ENCODE measurements around the gene TAS2R42.

The TAS2R42 gene

GRCh38 chr12:11170810-11171144 is 16.0 kb downstream of the TAS2R42 start:
- no peak for DNase-seq (ENCODE audit: low read depth in 2 of 2)
- H3K4me3 ChIP-seq (replicated peaks in 1 of 2; ENCODE audit: low read depth in 2 of 2, low read length in 2 of 2) = peak overlapping the region; percentile 75 to 83
- no peak for TF ChIP-seq CTCF (IDR thresholded peaks at IDR 0.05; ENCODE audit: low read depth, low read length)

DNA sequence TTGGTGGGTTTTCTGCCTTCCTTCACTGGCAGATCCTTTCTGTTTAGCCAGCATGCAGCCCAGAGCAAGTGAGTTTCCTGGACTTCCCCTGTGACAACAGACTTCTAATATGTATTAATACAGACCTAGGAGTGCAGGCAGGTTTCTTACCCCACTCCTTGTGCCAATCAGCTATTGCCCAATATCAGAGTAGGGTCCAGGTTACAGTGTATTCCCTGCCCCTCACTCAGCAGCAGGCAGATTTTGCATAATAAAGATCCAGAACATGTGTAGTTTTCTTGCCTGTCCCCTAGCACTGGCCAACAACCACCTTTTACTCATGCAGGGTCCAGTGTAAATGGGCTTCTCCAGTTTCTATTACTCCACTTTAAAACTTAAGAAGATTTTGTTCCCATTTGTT is 20.4 kb downstream of the TAS2R42 start:
- TF ChIP-seq CTCF (IDR thresholded peaks at IDR 0.05; ENCODE audit: low read depth, low read length) = no peak
- no peak for DNase-seq (ENCODE audit: low read depth in 2 of 2)
- H3K4me3 ChIP-seq (replicated peaks in 1 of 2; ENCODE audit: low read depth in 2 of 2, low read length in 2 of 2) = no peak overlapping the region

- H3K4me3 ChIP-seq (replicated peaks in 1 of 2; ENCODE audit: low read depth in 2 of 2, low read length in 2 of 2) = no peak overlapping the region
- DNase-seq (ENCODE audit: low read depth in 2 of 2) = no peak
- no peak for TF ChIP-seq CTCF (IDR thresholded peaks at IDR 0.05; ENCODE audit: low read depth, low read length)
Observed at GRCh38 chr12:11164384-11164783, 22.4 kb downstream of the TAS2R42 start.

- no peak overlapping the region for H3K4me3 ChIP-seq (replicated peaks in 1 of 2; ENCODE audit: low read depth in 2 of 2, low read length in 2 of 2)
- DNase-seq (ENCODE audit: low read depth in 2 of 2) = no peak
- TF ChIP-seq CTCF (IDR thresholded peaks at IDR 0.05; ENCODE audit: low read depth, low read length) = no peak
Observed at GRCh38 chr12:11162502-11162901, 24.2 kb downstream of the TAS2R42 start.

GRCh38 chr12:11158885-11159444 is 27.8 kb downstream of the TAS2R42 start:
- no peak for TF ChIP-seq CTCF (IDR thresholded peaks at IDR 0.05; ENCODE audit: low read depth, low read length)
- DNase-seq (ENCODE audit: low read depth in 2 of 2) = no peak

GRCh38 chr12:11154400-11154925 is 32.3 kb downstream of the TAS2R42 start:
- DNase-seq (ENCODE audit: low read depth in 2 of 2) = no peak
- H3K4me3 ChIP-seq (replicated peaks in 1 of 2; ENCODE audit: low read depth in 2 of 2, low read length in 2 of 2) = no peak overlapping the region

More at GRCh38 chr12:11158885-11159444, 27.8 kb downstream of the TAS2R42 start:
- no peak overlapping the region for H3K4me3 ChIP-seq (replicated peaks in 1 of 2; ENCODE audit: low read depth in 2 of 2, low read length in 2 of 2)

More at GRCh38 chr12:11154400-11154925, 32.3 kb downstream of the TAS2R42 start:
- TF ChIP-seq CTCF (IDR thresholded peaks at IDR 0.05; ENCODE audit: low read depth, low read length) = no peak

All from cardiac fibroblast (primary cell).